Right cardiac atrium (tissue), 5 donors: ENCODE results near the gene HOXC4. TPM values are rescaled to one million over a fixed set of nuclear protein-coding genes. Genes with fewer than 3 reads are reported as not detected.

Experiments used
- ATAC-seq, 2 donors: fragments of 200-7000 bp; cut with Tn5 transposase; one replicate each; pipeline versions ENCODE4 v1.8.0 to v1.9.1; 2020; ENCODE audit warnings: moderate library complexity in 2 of 2, mild to moderate bottlenecking in 1 of 2
- DNase-seq, 3 donors: peaks; one replicate each; pipeline ENCODE4 v3.0.0-alpha.2; 2020
- H3K27ac ChIP-seq: one replicate; pipeline ENCODE4 v1.5.1; 2013; ENCODE audit warnings: mild to moderate bottlenecking, low read length, control low read depth, moderate library complexity
- H3K27me3 ChIP-seq: one replicate; pipeline ENCODE4 v1.6.1; 2013; ENCODE audit not compliant: control insufficient read depth, insufficient read depth
- H3K4me1 ChIP-seq: one replicate; pipeline ENCODE4 v1.6.1; 2013; ENCODE audit warnings: low read length; ENCODE audit not compliant: control insufficient read depth, insufficient read depth
- H3K4me3 ChIP-seq: one replicate; pipeline ENCODE4 v1.5.1; 2013; ENCODE audit warnings: low read length, control low read depth
- H3K9me3 ChIP-seq: one replicate; pipeline ENCODE4 v1.6.1; 2013; ENCODE audit warnings: low read length; ENCODE audit not compliant: control insufficient read depth
- WGBS: extraction: QIAGEN DNeasy Blood & Tissue Kit; methylation state at CpG from one replicate; pipeline ENCODE4 v1.1.7; 2013; 5-methylcytosine and 5-hydroxymethylcytosine counted together
- intact Hi-C, 4 donors: fragments of 100-400 bp; cut with DNase I; formaldehyde crosslinking; loops; one replicate each; pipeline versions ENCODE4 v1.11.0 to v1.14.0; 2022 to 2023
- polyA plus RNA-seq: library from polyadenylated mRNA; stranded (reverse); fragments of 200-250 nt; gene quantifications from one replicate; pipeline ENCODE4 v1.2.3, GENCODE V29; 2013
- total RNA-seq, 4 donors: library from RNA; stranded (reverse); fragmentation: NEBNext Ultra II Directional; extraction: Animal tissue kit (Norgen Biotek cat#: 25700); gene quantifications; one replicate each; pipeline ENCODE4 v1.2.1, GENCODE V29; 2021
- donor health status: healthy with polysubstance abuse.
- donor health status: DM: no; HTN: yes; CAD: no.
- donor health status: DM: no; HTN: no; CAD: no.
- donor health status: DM: no; HTN: yes; CAD: no; lungs with severe emphysema.
- donor health status: DM: yes; HTN: yes; CAD: no.

HOXC4 gene
- total and polyA plus RNA-seq, 5 donors: 0.14 to 0.37 (median 0.33) TPM; not detected in 1

GRCh38 chr12:54051874-54052437 lies 1.7 kb upstream of the HOXC4 start:
- no peaks in the 10 kb centered on the region for H3K4me1 ChIP-seq
- intact Hi-C loops: no loop called here
- no peak overlapping the region for H3K27ac ChIP-seq
- 21% methylated on average over 24 of the region's 24 CpGs for WGBS
- peaks cover 3% of the 10 kb centered on the region for H3K27me3 ChIP-seq
- DNase-seq (no peak), ATAC-seq (no peak)
- no peak overlapping the region for H3K4me3 ChIP-seq
- no peaks in the 10 kb centered on the region for H3K9me3 ChIP-seq

DNA sequence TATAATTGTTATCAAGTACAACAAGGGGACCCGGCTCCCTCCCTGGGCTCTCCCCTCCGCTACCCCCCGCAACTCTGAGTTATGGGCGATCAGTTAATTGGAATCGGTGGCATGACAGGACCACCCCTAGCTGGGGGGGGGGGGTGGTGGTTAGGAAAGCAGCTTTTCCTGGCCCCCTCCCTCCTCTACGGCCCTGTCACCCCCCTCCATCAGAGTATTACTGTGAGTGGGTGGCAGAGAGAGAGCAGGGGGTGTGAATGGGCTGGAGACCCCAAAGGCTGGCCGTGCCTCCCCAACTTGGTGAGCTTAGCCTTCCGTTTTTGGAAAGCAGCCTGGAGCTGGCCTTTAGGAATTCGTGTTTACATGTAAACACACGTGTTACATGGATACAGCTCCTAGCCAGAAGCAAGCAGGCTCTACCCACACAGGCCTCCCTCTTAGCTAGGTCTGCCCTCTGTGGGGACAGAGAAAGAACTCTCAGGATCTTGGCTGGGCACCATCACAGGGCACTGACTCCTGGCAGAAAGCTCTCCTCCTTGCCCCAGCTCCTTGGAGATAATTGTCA lies 1.1 kb upstream of the HOXC4 start:
- intact Hi-C loops: no loop called here
- H3K4me3 ChIP-seq: no peak overlapping the region
- peaks cover 3% of the 10 kb centered on the region for H3K27me3 ChIP-seq
- WGBS: 18% methylated on average over 10 of the region's 10 CpGs
- no peak for DNase-seq
- no peaks in the 10 kb centered on the region for H3K4me1 ChIP-seq
- ATAC-seq: peak in 1 of 2 donors; percentile 10
- no peak overlapping the region for H3K27ac ChIP-seq
- H3K9me3 ChIP-seq: no peaks in the 10 kb centered on the region

DNA sequence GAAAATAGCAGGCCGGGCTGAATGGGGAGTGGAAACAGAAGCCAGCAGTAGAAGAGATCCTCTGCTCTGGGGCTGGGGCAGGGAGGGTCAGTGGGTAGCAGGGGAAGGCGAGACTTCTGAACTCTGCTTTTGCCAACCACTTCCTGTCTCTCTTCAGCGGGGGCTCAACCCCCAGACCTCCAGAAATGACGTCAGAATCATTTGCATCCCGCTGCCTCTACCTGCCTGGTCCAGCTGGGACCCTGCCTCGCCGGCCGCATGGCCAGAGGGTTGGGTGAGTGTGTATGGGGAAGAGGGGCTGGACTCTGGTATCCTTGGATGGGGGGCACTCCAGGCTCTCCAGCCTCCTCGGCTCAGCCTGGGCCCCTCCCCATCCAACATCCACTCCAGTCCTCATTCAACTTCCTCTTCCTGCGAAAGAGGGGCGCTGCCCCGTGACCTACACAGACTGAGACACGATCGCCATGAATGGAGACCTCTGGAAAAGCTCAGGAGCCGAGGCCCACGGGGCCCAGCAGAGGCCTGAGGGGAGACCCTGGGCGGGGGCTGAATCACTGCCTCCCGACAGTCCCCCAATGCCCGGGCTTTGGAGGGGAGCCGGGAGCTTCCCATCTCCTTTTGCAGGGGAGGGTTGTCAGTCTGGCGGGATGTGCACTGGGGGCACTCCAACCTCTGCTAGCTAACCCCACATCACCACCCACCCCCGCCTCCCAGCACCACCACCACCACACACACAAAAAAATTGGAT lies 458 bp upstream of the HOXC4 start:
- Histone ChIP-seq H3K27ac (no peak overlapping the region), H3K4me3 (peak overlapping the region; percentile 48), H3K4me1 (no peaks in the 10 kb centered on the region), H3K9me3 (no peaks in the 10 kb centered on the region), H3K27me3 (peaks cover 3% of the 10 kb centered on the region)
- WGBS: 4% methylated on average over 22 of the region's 22 CpGs
- intact Hi-C loops: no loop called here
- DNase-seq: peak in 1 of 3 donors; percentile 64
- ATAC-seq: peak; percentile 41 to 50

- H3K27ac ChIP-seq: no peak overlapping the region
- H3K4me1 ChIP-seq: no peaks in the 10 kb centered on the region
- intact Hi-C loops: no loop called here
- H3K4me3 ChIP-seq: peak overlapping the region; percentile 48
- DNase-seq (no peak), ATAC-seq (no peak)
- WGBS: 21% methylated on average over 24 of the region's 24 CpGs
- no peaks in the 10 kb centered on the region for H3K9me3 ChIP-seq
- peaks cover 2% of the 10 kb centered on the region for H3K27me3 ChIP-seq
Observed at GRCh38 chr12:54054742-54055194, 1.1 kb downstream of the HOXC4 start.

DNA sequence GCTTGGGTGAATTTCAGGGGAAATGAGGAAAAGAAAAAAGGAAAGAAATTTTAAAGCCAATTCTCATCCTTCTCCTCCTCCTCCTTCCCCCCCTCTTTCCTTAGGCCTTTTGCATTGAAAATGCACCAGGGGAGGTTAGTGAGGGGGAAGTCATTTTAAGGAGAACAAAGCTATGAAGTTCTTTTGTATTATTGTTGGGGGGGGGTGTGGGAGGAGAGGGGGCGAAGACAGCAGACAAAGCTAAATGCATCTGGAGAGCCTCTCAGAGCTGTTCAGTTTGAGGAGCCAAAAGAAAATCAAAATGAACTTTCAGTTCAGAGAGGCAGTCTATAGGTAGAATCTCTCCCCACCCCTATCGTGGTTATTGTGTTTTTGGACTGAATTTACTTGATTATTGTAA lies 1.9 kb downstream of the HOXC4 start:
- no peaks in the 10 kb centered on the region for H3K4me1 ChIP-seq
- no peak for DNase-seq
- intact Hi-C loops: no loop called here
- no peaks in the 10 kb centered on the region for H3K9me3 ChIP-seq
- H3K27ac ChIP-seq: no peak overlapping the region
- H3K4me3 ChIP-seq: no peak overlapping the region
- ATAC-seq: no peak
- H3K27me3 ChIP-seq: peaks cover 2% of the 10 kb centered on the region
- WGBS: 51% methylated on average over 2 of the region's 2 CpGs

DNA sequence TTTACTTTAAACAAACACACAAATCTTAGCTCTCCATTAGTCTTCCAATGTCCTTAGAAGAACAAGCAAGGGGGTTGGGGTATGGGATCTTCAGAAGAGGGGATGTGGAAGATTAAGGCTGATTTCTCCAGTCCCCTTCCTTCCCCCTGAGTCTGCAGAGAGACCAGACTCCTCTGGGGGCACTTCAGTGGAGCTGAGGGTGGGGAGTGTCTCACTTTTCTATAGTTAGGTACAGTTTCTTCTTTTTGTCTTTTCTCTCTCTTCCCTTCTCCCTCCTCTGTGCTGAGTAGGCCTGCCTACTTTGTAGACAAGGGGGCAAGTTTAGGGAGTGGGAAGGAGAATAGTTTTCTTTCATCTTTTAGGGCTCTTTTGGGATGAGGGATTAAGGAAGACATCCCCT lies 2.5 kb downstream of the HOXC4 start:
- no peak for ATAC-seq
- H3K4me1 ChIP-seq: no peaks in the 10 kb centered on the region
- intact Hi-C loops: no loop called here
- H3K27me3 ChIP-seq: peaks cover 2% of the 10 kb centered on the region
- DNase-seq: no peak
- no peak overlapping the region for H3K27ac ChIP-seq
- H3K4me3 ChIP-seq: no peak overlapping the region
- no peaks in the 10 kb centered on the region for H3K9me3 ChIP-seq

- Histone ChIP-seq H3K27me3 (peaks cover 2% of the 10 kb centered on the region), H3K4me3 (no peak overlapping the region), H3K27ac (no peak overlapping the region), H3K4me1 (no peaks in the 10 kb centered on the region), H3K9me3 (no peaks in the 10 kb centered on the region)
- 43% methylated on average over 14 of the region's 14 CpGs for WGBS
- ATAC-seq (no peak), DNase-seq (no peak)
- intact Hi-C loops: no loop called here
Observed at GRCh38 chr12:54058128-54058768, 4.6 kb downstream of the HOXC4 start.

DNA sequence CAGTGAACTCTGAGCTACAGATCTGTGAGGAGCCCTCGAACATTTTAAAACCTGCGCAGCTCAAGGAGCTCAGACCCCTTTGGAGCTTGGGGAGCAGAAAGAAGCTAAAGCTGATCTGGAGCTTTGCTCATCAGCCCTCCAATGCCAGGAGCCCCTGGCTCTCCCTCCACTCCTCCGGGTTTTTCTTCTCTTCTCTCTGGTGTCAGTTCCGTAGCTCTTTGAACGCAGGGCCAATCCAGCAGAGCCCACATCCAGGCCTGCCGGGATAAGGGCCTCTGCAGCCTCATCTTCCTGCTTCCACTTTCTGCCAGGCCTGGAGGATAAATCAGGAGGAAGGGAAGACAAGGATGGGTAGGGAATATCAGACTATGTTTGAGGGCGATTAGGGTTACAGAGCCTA lies 6.0 kb downstream of the HOXC4 start:
- no peak for DNase-seq
- WGBS: 38% methylated on average over 7 of the region's 7 CpGs
- intact Hi-C loops: no loop called here
- no peak overlapping the region for H3K27ac ChIP-seq
- H3K4me3 ChIP-seq: no peak overlapping the region
- no peak for ATAC-seq
- no peaks in the 10 kb centered on the region for H3K4me1 ChIP-seq
- peaks cover 5% of the 10 kb centered on the region for H3K27me3 ChIP-seq
- no peaks in the 10 kb centered on the region for H3K9me3 ChIP-seq

GRCh38 chr12:54060174-54060974 lies 6.7 kb downstream of the HOXC4 start:
- Histone ChIP-seq H3K27me3 (peaks cover 5% of the 10 kb centered on the region), H3K27ac (no peak overlapping the region), H3K4me1 (no peaks in the 10 kb centered on the region), H3K4me3 (no peak overlapping the region), H3K9me3 (no peaks in the 10 kb centered on the region)
- intact Hi-C loops: no loop called here
- DNase-seq: no peak
- no peak for ATAC-seq
- 30% methylated on average over 38 of the region's 38 CpGs for WGBS

- no peak for DNase-seq
- Histone ChIP-seq H3K27me3 (peaks cover 5% of the 10 kb centered on the region), H3K27ac (no peak overlapping the region), H3K4me1 (no peaks in the 10 kb centered on the region), H3K9me3 (no peaks in the 10 kb centered on the region), H3K4me3 (no peak overlapping the region)
- intact Hi-C loops: no loop called here
- WGBS: 41% methylated on average over 7 of the region's 7 CpGs
- no peak for ATAC-seq
Observed at GRCh38 chr12:54060975-54061778, 7.5 kb downstream of the HOXC4 start.
